HCT116 (cell line): ENCODE data around the gene ZFAND6. TPM values are rescaled to one million over a fixed set of nuclear protein-coding genes. Genes with fewer than 3 reads are reported as not detected.

Source experiments
- ATAC-seq: fragments of 200-7000 bp; cut with Tn5 transposase; 2 replicates; pipeline ENCODE4 v1.9.1; 2020; ENCODE audit warnings: mild to moderate bottlenecking, moderate library complexity
- BruUV-seq: library from RNA; stranded (reverse); fragments of 400-500 nt; replicated peaks from 2 replicates; lab custom pipeline; 2021; lab: Mats Ljungman, UMichigan
- CTCF ChIA-PET: fragments of 300-600 bp; sonication (Branson Sonifier 250); formaldehyde crosslinking; loops from one replicate; lab custom pipeline; 2021; ENCODE audit warnings: antibody characterized with exemption; lab: Charles Lee
- POLR2A ChIA-PET: fragments of 300-600, 350-600 bp; sonication (Branson Sonifier 250); formaldehyde crosslinking; loops from one replicate; lab custom pipeline; 2021; ENCODE audit warnings: antibody characterized with exemption; lab: Charles Lee
- RAD21 ChIA-PET, 2 experiments: fragments of 300-600 bp; sonication (Branson Sonifier 250); formaldehyde crosslinking; loops; one replicate each; lab custom pipeline; 2023; ENCODE audit warnings: low total read pairs in 2 of 2; ENCODE audit not compliant: uncharacterized antibody in 2 of 2, unreplicated experiment in 2 of 2, low non-redundant PET in 1 of 2; lab: Charles Lee
- DNase-seq: peaks from one replicate; pipeline ENCODE4 v3.0.0-alpha.2; 2010; ENCODE audit warnings: low read depth, low spot score
- H2AFZ ChIP-seq: fragments of 200-600 bp; shearing (Covaris generic), sonication (generic); 2 replicates; pipeline ENCODE4 v1.6.1; 2017; ENCODE audit warnings: low read depth, mixed run types, mixed read lengths, antibody characterized with exemption, low read length; ENCODE audit not compliant: poor library complexity, severe bottlenecking
- H3K27ac ChIP-seq: 2 replicates; pipeline ENCODE4 v1.5.1; 2012; ENCODE audit warnings: low read depth, low read length
- H3K27me3 ChIP-seq: fragments of 200-600 bp; sonication (generic); 2 replicates; pipeline ENCODE4 v1.6.1; 2016; ENCODE audit warnings: mixed run types, low read length, mixed read lengths; ENCODE audit not compliant: insufficient read depth
- H3K36me3 ChIP-seq, 2 experiments: fragments of 200-500 bp in 1 of 2; fragments of 200-600 bp in 1 of 2; sonication (Bioruptor generic) in 1 of 2; sonication (generic) in 1 of 2; 2 replicates each; pipeline versions ENCODE4 v1.5.1 to v1.6.1; 2014 to 2016; ENCODE audit warnings: low read length in 2 of 2, inconsistent platforms in 1 of 2, mixed read lengths in 1 of 2, mixed run types in 1 of 2; ENCODE audit not compliant: insufficient read depth in 2 of 2, control insufficient read depth in 1 of 2
- H3K4me1 ChIP-seq, 2 experiments: fragments of 200-600 bp in 1 of 2; sonication (generic) in 1 of 2; 2 replicates each; pipeline versions ENCODE4 v1.5.1 to v1.6.1; 2012 to 2017; ENCODE audit warnings: low read length in 2 of 2, inconsistent platforms in 1 of 2, mild to moderate bottlenecking in 1 of 2, mixed read lengths in 1 of 2, mixed run types in 1 of 2, moderate library complexity in 1 of 2; ENCODE audit not compliant: insufficient read depth in 2 of 2, control insufficient read depth in 1 of 2
- H3K4me2 ChIP-seq: fragments of 200-600 bp; sonication (generic); 2 replicates; pipeline ENCODE4 v1.6.1; 2017; ENCODE audit warnings: mixed run types, low read length, mixed read lengths
- H3K4me3 ChIP-seq, 2 experiments: fragments of 200-600 bp in 1 of 2; sonication (generic) in 1 of 2; replicated peaks in 1 of 2; 2 replicates each; pipeline ENCODE4 v1.5.1; 2011 to 2016; ENCODE audit warnings: low read length in 2 of 2, control low read depth in 1 of 2, low read depth in 1 of 2, mild to moderate bottlenecking in 1 of 2, mixed read lengths in 1 of 2, mixed run types in 1 of 2
- H3K79me2 ChIP-seq: fragments of 200-600 bp; sonication (generic); 2 replicates; pipeline ENCODE4 v1.6.1; 2017; ENCODE audit warnings: mild to moderate bottlenecking, mixed run types, low read length, moderate library complexity, mixed read lengths; ENCODE audit not compliant: insufficient read depth
- H3K9ac ChIP-seq: fragments of 200-600 bp; sonication (generic); 2 replicates; pipeline ENCODE4 v1.6.1; 2016; ENCODE audit warnings: low read length, mixed read lengths
- H3K9me2 ChIP-seq: fragments of 200-600 bp; sonication (generic), shearing (Covaris generic); 2 replicates; pipeline ENCODE4 v1.6.1; 2017; ENCODE audit warnings: mixed run types, mild to moderate bottlenecking, moderate library complexity; ENCODE audit not compliant: insufficient read depth
- H3K9me3 ChIP-seq, 2 experiments: fragments of 200-500 bp in 1 of 2; fragments of 200-600 bp in 1 of 2; sonication (Bioruptor generic) in 1 of 2; sonication (generic) in 1 of 2; 2 replicates each; pipeline ENCODE4 v1.6.1; 2014 to 2017; ENCODE audit warnings: low read length in 2 of 2, mixed read lengths in 2 of 2, inconsistent platforms in 1 of 2, low read depth in 1 of 2, mild to moderate bottlenecking in 1 of 2, mixed run types in 1 of 2, moderate library complexity in 1 of 2; ENCODE audit not compliant: control insufficient read depth in 1 of 2, insufficient read depth in 1 of 2
- H4K20me1 ChIP-seq: fragments of 200-600 bp; sonication (generic), shearing (Covaris generic); 2 replicates; pipeline ENCODE4 v1.6.1; 2017; ENCODE audit warnings: mixed run types, mild to moderate bottlenecking, moderate library complexity; ENCODE audit not compliant: insufficient read depth
- EGR1 ChIP-seq: IDR thresholded peaks from 2 replicates; pipeline ENCODE4 v1.6.1; 2012; ENCODE audit warnings: low read depth
- FOSL1 ChIP-seq: IDR thresholded peaks from 2 replicates; pipeline ENCODE4 v1.6.1; 2012; ENCODE audit warnings: low read depth
- JUND ChIP-seq: IDR thresholded peaks from 2 replicates; pipeline ENCODE4 v1.6.1; 2012
- intact Hi-C: fragments of 100-400 bp; cut with micrococcal nuclease; formaldehyde crosslinking; loops from 2 replicates; pipeline ENCODE4 v1.10.0; 2022
- total RNA-seq: library from RNA; stranded (reverse); gene quantifications from one replicate; pipeline ENCODE4 v1.2.1, GENCODE V29; 2021; ENCODE audit not compliant: unreplicated experiment
- TF ChIP-seq, protein P1 (sequence below): IDR thresholded peaks from 2 replicates; pipeline ENCODE4 v1.6.1; 2012
- TF ChIP-seq, protein P2 (sequence below), 3 experiments: fragments of 200-600 bp in 1 of 3; sonication (generic) in 1 of 3; IDR thresholded peaks in 2 of 3; conservative IDR thresholded peaks in 1 of 3; 2 replicates each; pipeline ENCODE4 v1.5.1; 2012 to 2017; ENCODE audit warnings: low read depth in 2 of 3, low read length in 2 of 3, antibody characterized with exemption in 1 of 3, borderline replicate concordance in 1 of 3, control low read depth in 1 of 3, mild to moderate bottlenecking in 1 of 3, mixed read lengths in 1 of 3, mixed run types in 1 of 3, moderate library complexity in 1 of 3; ENCODE audit not compliant: insufficient read depth in 1 of 3
- TF ChIP-seq, protein P3 (sequence below): IDR thresholded peaks from 2 replicates; pipeline ENCODE4 v1.6.1; 2012

The ZFAND6 gene
- total RNA-seq, 1 experiment from 2014 or later = 51.3 TPM

DNA sequence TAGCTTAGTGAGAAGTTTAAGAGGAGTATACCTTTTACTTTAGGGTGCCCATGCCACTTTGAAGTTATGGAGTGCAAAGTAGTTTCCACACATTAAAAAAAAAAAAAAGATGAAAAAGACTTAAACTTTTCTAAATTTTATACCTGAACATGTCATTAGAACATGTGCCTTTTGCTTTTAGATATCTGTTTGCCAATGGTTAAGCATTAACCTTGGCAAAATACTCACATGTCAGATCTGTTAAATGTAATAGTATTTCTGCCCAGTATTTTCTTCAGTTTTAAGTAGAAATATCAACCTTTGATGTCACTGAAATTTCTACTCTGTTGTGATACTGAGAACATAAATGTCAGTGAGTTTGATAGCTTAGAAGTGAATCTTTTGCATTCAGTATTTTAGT, 12.2 kb downstream of the ZFAND6 start:
- peak overlapping the region; percentile 76 for H3K4me2 ChIP-seq
- H3K9me3 ChIP-seq = no peaks in the 10 kb centered on the region
- intact Hi-C loops = loop anchor here (5.0 kb wide), 1 partner anchor 81 kb away; the partner anchor contains the start of gene FAH
- CTCF ChIA-PET = interaction anchor here (1.2 kb wide), 1 partner anchor 17 kb away, joined by 4 read pairs; no protein-coding TSS in a partner anchor
- no peak overlapping the region for H3K27ac ChIP-seq
- no peaks in the 10 kb centered on the region for H3K27me3 ChIP-seq
- no peaks in the 10 kb centered on the region; the same call in 1 of the 2 replicates for H4K20me1 ChIP-seq
- RAD21 ChIA-PET = no interaction called here
- no peaks in the 10 kb centered on the region for H3K9me2 ChIP-seq
- BruUV-seq = no TSS peak
- H3K4me3 ChIP-seq = peak overlapping the region; percentile 21 to 61
- TF ChIP-seq EGR1 (no peak), FOSL1 (no peak), JUND (no peak)
- TF ChIP-seq, protein P1, sequence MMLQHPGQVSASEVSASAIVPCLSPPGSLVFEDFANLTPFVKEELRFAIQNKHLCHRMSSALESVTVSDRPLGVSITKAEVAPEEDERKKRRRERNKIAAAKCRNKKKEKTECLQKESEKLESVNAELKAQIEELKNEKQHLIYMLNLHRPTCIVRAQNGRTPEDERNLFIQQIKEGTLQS = no peak
- TF ChIP-seq, protein P2, sequence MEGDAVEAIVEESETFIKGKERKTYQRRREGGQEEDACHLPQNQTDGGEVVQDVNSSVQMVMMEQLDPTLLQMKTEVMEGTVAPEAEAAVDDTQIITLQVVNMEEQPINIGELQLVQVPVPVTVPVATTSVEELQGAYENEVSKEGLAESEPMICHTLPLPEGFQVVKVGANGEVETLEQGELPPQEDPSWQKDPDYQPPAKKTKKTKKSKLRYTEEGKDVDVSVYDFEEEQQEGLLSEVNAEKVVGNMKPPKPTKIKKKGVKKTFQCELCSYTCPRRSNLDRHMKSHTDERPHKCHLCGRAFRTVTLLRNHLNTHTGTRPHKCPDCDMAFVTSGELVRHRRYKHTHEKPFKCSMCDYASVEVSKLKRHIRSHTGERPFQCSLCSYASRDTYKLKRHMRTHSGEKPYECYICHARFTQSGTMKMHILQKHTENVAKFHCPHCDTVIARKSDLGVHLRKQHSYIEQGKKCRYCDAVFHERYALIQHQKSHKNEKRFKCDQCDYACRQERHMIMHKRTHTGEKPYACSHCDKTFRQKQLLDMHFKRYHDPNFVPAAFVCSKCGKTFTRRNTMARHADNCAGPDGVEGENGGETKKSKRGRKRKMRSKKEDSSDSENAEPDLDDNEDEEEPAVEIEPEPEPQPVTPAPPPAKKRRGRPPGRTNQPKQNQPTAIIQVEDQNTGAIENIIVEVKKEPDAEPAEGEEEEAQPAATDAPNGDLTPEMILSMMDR (IDR thresholded peaks at IDR 0.05 in 2 of 3, conservative IDR thresholded peaks at IDR 0.05 in 1 of 3; ENCODE audit: borderline replicate concordance in 1 of 3, insufficient read depth in 1 of 3, low read depth in 2 of 3, low read length in 2 of 3) = no peak
- TF ChIP-seq, protein P3, sequence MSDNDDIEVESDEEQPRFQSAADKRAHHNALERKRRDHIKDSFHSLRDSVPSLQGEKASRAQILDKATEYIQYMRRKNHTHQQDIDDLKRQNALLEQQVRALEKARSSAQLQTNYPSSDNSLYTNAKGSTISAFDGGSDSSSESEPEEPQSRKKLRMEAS = no peak
- TF ChIP-seq, all 23 proteins: peak for 0
- Histone ChIP-seq H3K9ac (peak overlapping the region; percentile 4; the same call in 1 of the 2 replicates), H3K4me1 (peaks cover 4 to 23% of the 10 kb centered on the region in 2 experiments), H3K36me3 (no peaks in the 10 kb centered on the region), H3K79me2 (peaks cover 88% of the 10 kb centered on the region), H2AFZ (no peak overlapping the region)
- ATAC-seq = no peak
- no peak for DNase-seq
- POLR2A ChIA-PET = interaction anchor here (0.8 to 2.1 kb wide), 4 partner anchors 9 to 16 kb away, joined by 3 to 8 read pairs (median 4); partner anchors contain the start of gene ZFAND6
